ENCODE measurements around the gene CPO. TPM values are rescaled to one million over a fixed set of nuclear protein-coding genes. Genes with fewer than 3 reads are reported as not detected.

The CPO gene
- total RNA-seq, 4 donors from 2014 or later = 0.32 to 0.83 (median 0.48) TPM

GRCh38 chr2:206991070-206991469, 51.8 kb downstream of the CPO start:
- peaks cover 0 to 15% (median 11%) of the 10 kb centered on the region in 4 donors for H3K4me1 ChIP-seq
- H3K4me3 ChIP-seq = no peak overlapping the region
- intact Hi-C loops (cut with DNase I) = no loop called here
- no peaks in the 10 kb centered on the region for H3K36me3 ChIP-seq
- TF ChIP-seq POLR2AphosphoS5 (IDR thresholded peaks at IDR 0.05) (no peak), EP300 (IDR thresholded peaks at IDR 0.05) (no peak), POLR2A (IDR thresholded peaks at IDR 0.05; ENCODE audit: low read depth) (no peak), CTCF (IDR thresholded peaks at IDR 0.05) (no peak)
- no peak overlapping the region for H3K27ac ChIP-seq (replicated peaks in 1 of 4)
- DNase-seq (ENCODE audit: extremely low spot score) = peak; percentile 7
- peaks cover 0 to 2% (median 0%) of the 10 kb centered on the region in 4 donors for H3K9me3 ChIP-seq
- H3K27me3 ChIP-seq = no peaks in the 10 kb centered on the region
- WGBS = 87% methylated on average over 2 of the region's 2 CpGs

- peaks cover 0 to 15% (median 11%) of the 10 kb centered on the region in 4 donors for H3K4me1 ChIP-seq
- peaks cover 0 to 5% (median 0%) of the 10 kb centered on the region in 4 donors for H3K9me3 ChIP-seq
- H3K27me3 ChIP-seq = no peaks in the 10 kb centered on the region
- 83% methylated on average over 2 of the region's 2 CpGs for WGBS
- H3K4me3 ChIP-seq = no peak overlapping the region
- TF ChIP-seq POLR2AphosphoS5 (IDR thresholded peaks at IDR 0.05) (no peak), EP300 (IDR thresholded peaks at IDR 0.05) (no peak), POLR2A (IDR thresholded peaks at IDR 0.05; ENCODE audit: low read depth) (no peak), CTCF (IDR thresholded peaks at IDR 0.05) (no peak)
- H3K27ac ChIP-seq (replicated peaks in 1 of 4) = no peak overlapping the region
- intact Hi-C loops (cut with DNase I) = no loop called here
- no peak for DNase-seq (ENCODE audit: extremely low spot score)
- no peaks in the 10 kb centered on the region for H3K36me3 ChIP-seq
These were observed 54.1 kb downstream of the CPO start for GRCh38 chr2:206993396-206993911.

GRCh38 chr2:206993964-206994363, 54.6 kb downstream of the CPO start:
- DNase-seq (ENCODE audit: extremely low spot score) = no peak
- Histone ChIP-seq H3K4me1 (peaks cover 0 to 15% (median 11%) of the 10 kb centered on the region in 4 donors), H3K27me3 (no peaks in the 10 kb centered on the region), H3K36me3 (no peaks in the 10 kb centered on the region), H3K9me3 (peaks cover 0 to 5% (median 0%) of the 10 kb centered on the region in 4 donors), H3K27ac (replicated peaks in 1 of 4) (no peak overlapping the region), H3K4me3 (no peak overlapping the region)
- intact Hi-C loops (cut with DNase I) = no loop called here
- no peak for TF ChIP-seq EP300 (IDR thresholded peaks at IDR 0.05)
- TF ChIP-seq CTCF (IDR thresholded peaks at IDR 0.05) = no peak
- TF ChIP-seq POLR2A (IDR thresholded peaks at IDR 0.05; ENCODE audit: low read depth) = no peak
- no peak for TF ChIP-seq POLR2AphosphoS5 (IDR thresholded peaks at IDR 0.05)
- 65% methylated on average over 4 of the region's 4 CpGs for WGBS

GRCh38 chr2:206996556-206997065, 57.3 kb downstream of the CPO start:
- H3K4me3 ChIP-seq = no peak overlapping the region
- H3K4me1 ChIP-seq = no peaks in the 10 kb centered on the region
- intact Hi-C loops (cut with DNase I) = no loop called here
- peaks cover 0 to 5% (median 4%) of the 10 kb centered on the region in 4 donors for H3K9me3 ChIP-seq
- H3K36me3 ChIP-seq = no peaks in the 10 kb centered on the region
- no peaks in the 10 kb centered on the region for H3K27me3 ChIP-seq
- DNase-seq (ENCODE audit: extremely low spot score) = no peak
- H3K27ac ChIP-seq (replicated peaks in 1 of 4) = no peak overlapping the region
- TF ChIP-seq POLR2A (IDR thresholded peaks at IDR 0.05; ENCODE audit: low read depth) = no peak
- TF ChIP-seq POLR2AphosphoS5 (IDR thresholded peaks at IDR 0.05) = no peak
- TF ChIP-seq EP300 (IDR thresholded peaks at IDR 0.05) = no peak

- intact Hi-C loops (cut with DNase I) = no loop called here
- DNase-seq (ENCODE audit: extremely low spot score) = no peak
- H3K4me3 ChIP-seq = no peak overlapping the region
- 57% methylated on average over 1 of the region's 1 CpG for WGBS
- no peaks in the 10 kb centered on the region for H3K4me1 ChIP-seq
- no peak overlapping the region for H3K27ac ChIP-seq (replicated peaks in 1 of 4)
- H3K36me3 ChIP-seq = no peaks in the 10 kb centered on the region
- no peaks in the 10 kb centered on the region for H3K9me3 ChIP-seq
- TF ChIP-seq CTCF (IDR thresholded peaks at IDR 0.05) = peak in 1 of 3 experiments; percentile 23
- TF ChIP-seq EP300 (IDR thresholded peaks at IDR 0.05) = no peak
- no peaks in the 10 kb centered on the region for H3K27me3 ChIP-seq
These were observed 69.0 kb downstream of the CPO start for GRCh38 chr2:207008105-207008990.

Data from esophagus muscularis mucosa (tissue), 4 donors.